Epithelial cell of esophagus (primary cell): ENCODE results near the gene SORD.
"Not testable (repeated sequence)": the region's sequence is repeated elsewhere in the genome, so short reads cannot be mapped to it uniquely, and the experiment has no call there.

Experiments
- DNase-seq: peaks from one replicate; pipeline ENCODE4 v3.0.0; 2010; ENCODE audit warnings: low read depth
- H3K4me3 ChIP-seq: 2 replicates; pipeline ENCODE4 v1.5.1; 2011; ENCODE audit warnings: mild to moderate bottlenecking, low read length, control low read depth
- CTCF ChIP-seq: IDR thresholded peaks from 2 replicates; pipeline ENCODE4 v1.5.1; 2011; ENCODE audit warnings: low read depth, mild to moderate bottlenecking, low read length, control low read depth, inconsistent platforms; ENCODE audit not compliant: insufficient read depth; ENCODE audit errors: missing control alignments

The SORD gene

GRCh38 chr15:45048794-45049631 is 26.0 kb downstream of the SORD start:
- no peak for TF ChIP-seq CTCF
- DNase-seq: no peak
- no peak overlapping the region for H3K4me3 ChIP-seq

- DNase-seq: no peak
- TF ChIP-seq CTCF: no peak
- no peak overlapping the region for H3K4me3 ChIP-seq
Measured at GRCh38 chr15:45050587-45050986, 27.6 kb downstream of the SORD start.

GRCh38 chr15:45052676-45053075 is 29.7 kb downstream of the SORD start:
- H3K4me3 ChIP-seq: not testable (repeated sequence)

GRCh38 chr15:45058690-45059675 is 36.0 kb downstream of the SORD start:
- not testable (repeated sequence) for H3K4me3 ChIP-seq

More at GRCh38 chr15:45052676-45053075, 29.7 kb downstream of the SORD start:
- DNase-seq: not testable (repeated sequence)

GRCh38 chr15:45062301-45062700 is 39.3 kb downstream of the SORD start:
- DNase-seq, H3K4me3 ChIP-seq: not testable (repeated sequence)

More at GRCh38 chr15:45058690-45059675, 36.0 kb downstream of the SORD start:
- peak; percentile 97 for DNase-seq

GRCh38 chr15:45064386-45064785 is 41.4 kb downstream of the SORD start:
- no peak for DNase-seq
- no peak overlapping the region for H3K4me3 ChIP-seq
- TF ChIP-seq CTCF: no peak

GRCh38 chr15:45069942-45070360 is 47.0 kb downstream of the SORD start:
- DNase-seq: peak; percentile 51
- H3K4me3 ChIP-seq: not testable (repeated sequence)

- H3K4me3 ChIP-seq: not testable (repeated sequence)
Measured at GRCh38 chr15:45073602-45074001, 50.6 kb downstream of the SORD start.

GRCh38 chr15:45075440-45076320 is 52.7 kb downstream of the SORD start:
- DNase-seq: not testable (repeated sequence)

More at GRCh38 chr15:45073602-45074001, 50.6 kb downstream of the SORD start:
- DNase-seq: not testable (repeated sequence)

GRCh38 chr15:45077391-45077790 is 54.4 kb downstream of the SORD start:
- not testable (repeated sequence) for DNase-seq

More at GRCh38 chr15:45075440-45076320, 52.7 kb downstream of the SORD start:
- H3K4me3 ChIP-seq: not testable (repeated sequence)

GRCh38 chr15:45079201-45079600 is 56.2 kb downstream of the SORD start:
- DNase-seq, H3K4me3 ChIP-seq: not testable (repeated sequence)

More at GRCh38 chr15:45077391-45077790, 54.4 kb downstream of the SORD start:
- H3K4me3 ChIP-seq: not testable (repeated sequence)

GRCh38 chr15:45079628-45080246 is 56.7 kb downstream of the SORD start:
- not testable (repeated sequence) for H3K4me3 ChIP-seq, DNase-seq

GRCh38 chr15:45080593-45080992 is 57.6 kb downstream of the SORD start:
- DNase-seq, H3K4me3 ChIP-seq: not testable (repeated sequence)

- not testable (repeated sequence) for DNase-seq
Measured at GRCh38 chr15:45082412-45082811, 59.4 kb downstream of the SORD start.

More at GRCh38 chr15:45082412-45082811, 59.4 kb downstream of the SORD start:
- H3K4me3 ChIP-seq: not testable (repeated sequence)
